ENCODE measurements around the gene VSIG8. TPM values are rescaled to one million over a fixed set of nuclear protein-coding genes. Genes with fewer than 3 reads are reported as not detected.

VSIG8 gene
- total RNA-seq, 1 experiment from 2014 or later, result not detected

DNA sequence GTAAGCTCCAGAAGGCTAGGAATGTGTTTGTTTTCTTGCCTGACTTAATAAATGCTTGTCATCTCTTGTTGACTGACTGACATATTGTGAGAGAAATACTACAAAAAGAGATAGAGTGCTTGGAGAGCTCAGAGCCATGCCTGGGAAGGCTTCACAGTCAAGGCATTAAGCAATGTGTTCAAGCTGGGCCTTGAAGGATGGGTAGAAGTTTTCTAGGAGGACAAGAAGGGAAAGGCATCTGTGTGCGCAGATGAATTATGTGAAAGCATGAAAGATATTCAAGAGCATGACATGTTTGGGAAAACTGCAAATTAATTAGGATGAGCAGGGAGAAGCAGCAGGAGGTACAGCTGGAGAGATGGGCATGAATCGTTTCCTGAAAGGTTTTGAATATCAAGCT lies 30.1 kb downstream of the VSIG8 start:
- no peak overlapping the region for H3K4me3 ChIP-seq (replicated peaks in 1 of 2; ENCODE audit: low read depth in 1 of 2, low read length in 2 of 2)
- no peak for TF ChIP-seq CEBPB (IDR thresholded peaks at IDR 0.05; ENCODE audit: low read depth)
- no peak for TF ChIP-seq YY1 (IDR thresholded peaks at IDR 0.05; ENCODE audit: extremely low read depth, insufficient replicate concordance, low read depth, low read length)
- no peak for TF ChIP-seq ELF1 (IDR thresholded peaks at IDR 0.05; ENCODE audit: borderline replicate concordance, low read depth)
- TF ChIP-seq ZFX (IDR thresholded peaks at IDR 0.05), result no peak
- TF ChIP-seq, protein P1, sequence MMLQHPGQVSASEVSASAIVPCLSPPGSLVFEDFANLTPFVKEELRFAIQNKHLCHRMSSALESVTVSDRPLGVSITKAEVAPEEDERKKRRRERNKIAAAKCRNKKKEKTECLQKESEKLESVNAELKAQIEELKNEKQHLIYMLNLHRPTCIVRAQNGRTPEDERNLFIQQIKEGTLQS (IDR thresholded peaks at IDR 0.05), result no peak
- TF ChIP-seq, protein P2, sequence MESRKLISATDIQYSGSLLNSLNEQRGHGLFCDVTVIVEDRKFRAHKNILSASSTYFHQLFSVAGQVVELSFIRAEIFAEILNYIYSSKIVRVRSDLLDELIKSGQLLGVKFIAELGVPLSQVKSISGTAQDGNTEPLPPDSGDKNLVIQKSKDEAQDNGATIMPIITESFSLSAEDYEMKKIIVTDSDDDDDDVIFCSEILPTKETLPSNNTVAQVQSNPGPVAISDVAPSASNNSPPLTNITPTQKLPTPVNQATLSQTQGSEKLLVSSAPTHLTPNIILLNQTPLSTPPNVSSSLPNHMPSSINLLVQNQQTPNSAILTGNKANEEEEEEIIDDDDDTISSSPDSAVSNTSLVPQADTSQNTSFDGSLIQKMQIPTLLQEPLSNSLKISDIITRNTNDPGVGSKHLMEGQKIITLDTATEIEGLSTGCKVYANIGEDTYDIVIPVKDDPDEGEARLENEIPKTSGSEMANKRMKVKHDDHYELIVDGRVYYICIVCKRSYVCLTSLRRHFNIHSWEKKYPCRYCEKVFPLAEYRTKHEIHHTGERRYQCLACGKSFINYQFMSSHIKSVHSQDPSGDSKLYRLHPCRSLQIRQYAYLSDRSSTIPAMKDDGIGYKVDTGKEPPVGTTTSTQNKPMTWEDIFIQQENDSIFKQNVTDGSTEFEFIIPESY (IDR thresholded peaks at IDR 0.05; ENCODE audit: extremely low read depth, insufficient replicate concordance, low read length), result no peak
- no peak for TF ChIP-seq FOSL1 (IDR thresholded peaks at IDR 0.05; ENCODE audit: low read depth)
- no peak for TF ChIP-seq CBX3 (IDR thresholded peaks at IDR 0.05; ENCODE audit: low read depth)
- TF ChIP-seq POLR2AphosphoS5 (IDR thresholded peaks at IDR 0.05; ENCODE audit: low read depth, low read length), result no peak
- no peak for TF ChIP-seq SIN3A (IDR thresholded peaks at IDR 0.05; ENCODE audit: low read depth)
- TF ChIP-seq, protein P3, sequence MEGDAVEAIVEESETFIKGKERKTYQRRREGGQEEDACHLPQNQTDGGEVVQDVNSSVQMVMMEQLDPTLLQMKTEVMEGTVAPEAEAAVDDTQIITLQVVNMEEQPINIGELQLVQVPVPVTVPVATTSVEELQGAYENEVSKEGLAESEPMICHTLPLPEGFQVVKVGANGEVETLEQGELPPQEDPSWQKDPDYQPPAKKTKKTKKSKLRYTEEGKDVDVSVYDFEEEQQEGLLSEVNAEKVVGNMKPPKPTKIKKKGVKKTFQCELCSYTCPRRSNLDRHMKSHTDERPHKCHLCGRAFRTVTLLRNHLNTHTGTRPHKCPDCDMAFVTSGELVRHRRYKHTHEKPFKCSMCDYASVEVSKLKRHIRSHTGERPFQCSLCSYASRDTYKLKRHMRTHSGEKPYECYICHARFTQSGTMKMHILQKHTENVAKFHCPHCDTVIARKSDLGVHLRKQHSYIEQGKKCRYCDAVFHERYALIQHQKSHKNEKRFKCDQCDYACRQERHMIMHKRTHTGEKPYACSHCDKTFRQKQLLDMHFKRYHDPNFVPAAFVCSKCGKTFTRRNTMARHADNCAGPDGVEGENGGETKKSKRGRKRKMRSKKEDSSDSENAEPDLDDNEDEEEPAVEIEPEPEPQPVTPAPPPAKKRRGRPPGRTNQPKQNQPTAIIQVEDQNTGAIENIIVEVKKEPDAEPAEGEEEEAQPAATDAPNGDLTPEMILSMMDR (IDR thresholded peaks at IDR 0.05 in 2 of 3, conservative IDR thresholded peaks at IDR 0.05 in 1 of 3; ENCODE audit: borderline replicate concordance in 1 of 3, insufficient read depth in 1 of 3, low read depth in 2 of 3, low read length in 2 of 3), result no peak
- no peak for TF ChIP-seq EZH2 (IDR thresholded peaks at IDR 0.05)
- TF ChIP-seq POLR2A (IDR thresholded peaks at IDR 0.05; ENCODE audit: borderline replicate concordance, extremely low read depth, insufficient read depth, insufficient read length), result no peak
- no peak overlapping the region for H2AFZ ChIP-seq (ENCODE audit: low read depth, low read length, poor library complexity, severe bottlenecking)
- H4K20me1 ChIP-seq (ENCODE audit: insufficient read depth), result no peaks in the 10 kb centered on the region
- H3K9me2 ChIP-seq (ENCODE audit: insufficient read depth), result no peaks in the 10 kb centered on the region
- intact Hi-C loops (cut with micrococcal nuclease), result no loop called here
- no TSS peak for BruUV-seq (replicated peaks)
- peaks cover 0 to 19% of the 10 kb centered on the region in 2 experiments; a peak in 2 of 4 replicates for H3K4me1 ChIP-seq (ENCODE audit: control insufficient read depth in 1 of 2, insufficient read depth in 2 of 2, low read length in 2 of 2)
- H3K36me3 ChIP-seq (ENCODE audit: control insufficient read depth in 1 of 2, insufficient read depth in 2 of 2, low read length in 2 of 2), result no peaks in the 10 kb centered on the region
- ChIA-PET RAD21 (ENCODE audit: low non-redundant PET in 1 of 2, low total read pairs in 2 of 2, uncharacterized antibody in 2 of 2, unreplicated experiment in 2 of 2) (no interaction called here), POLR2A (no interaction called here), CTCF (interaction anchor here (0.6 to 1.6 kb wide), 4 partner anchors 59 to 706 kb away, joined by 3 to 5 read pairs (median 3); no protein-coding TSS in a partner anchor)
- ATAC-seq (no peak), DNase-seq (ENCODE audit: low read depth, low spot score) (no peak)
- no peaks in the 10 kb centered on the region for H3K27me3 ChIP-seq (ENCODE audit: insufficient read depth, low read length)
- H3K27ac ChIP-seq (ENCODE audit: low read depth, low read length), result no peak overlapping the region
- no peak overlapping the region for H3K9ac ChIP-seq (ENCODE audit: low read length)
- H3K79me2 ChIP-seq (ENCODE audit: insufficient read depth, low read length), result no peaks in the 10 kb centered on the region
- no peaks in the 10 kb centered on the region for H3K9me3 ChIP-seq (ENCODE audit: control insufficient read depth in 1 of 2, insufficient read depth in 1 of 2, low read depth in 1 of 2, low read length in 2 of 2)
- no peak overlapping the region for H3K4me2 ChIP-seq (ENCODE audit: low read length)
